ENCODE data around the gene TRPM3. TPM values are rescaled to one million over a fixed set of nuclear protein-coding genes. Genes with fewer than 3 reads are reported as not detected.

The TRPM3 gene
- total and polyA plus RNA-seq, 9 of the 15 experiments (the other 6 are each of a cell fraction or from before 2014, with no cell fraction given) = 0.04 TPM; not detected in 8

DNA sequence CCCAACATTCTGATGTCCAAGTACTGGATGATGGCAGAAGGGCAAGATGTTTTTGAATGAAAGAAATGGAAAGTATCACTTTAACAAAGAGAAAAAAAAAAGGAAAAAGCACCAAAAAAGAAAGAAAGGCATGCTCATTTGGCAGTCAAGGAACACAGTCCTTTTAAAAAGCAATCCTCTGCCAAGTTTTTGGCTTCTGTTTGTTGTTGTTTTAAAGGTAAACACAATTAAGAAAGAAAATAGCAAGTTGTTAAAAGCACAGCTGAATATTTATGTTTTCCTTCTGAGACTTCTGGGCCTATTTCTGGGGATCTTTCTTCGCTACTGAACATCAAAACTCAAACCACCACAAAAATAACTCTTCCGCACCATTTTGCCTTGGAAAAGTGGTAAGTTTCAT is 162.1 kb downstream of the TRPM3 start (continued):
- TF ChIP-seq, protein P1, sequence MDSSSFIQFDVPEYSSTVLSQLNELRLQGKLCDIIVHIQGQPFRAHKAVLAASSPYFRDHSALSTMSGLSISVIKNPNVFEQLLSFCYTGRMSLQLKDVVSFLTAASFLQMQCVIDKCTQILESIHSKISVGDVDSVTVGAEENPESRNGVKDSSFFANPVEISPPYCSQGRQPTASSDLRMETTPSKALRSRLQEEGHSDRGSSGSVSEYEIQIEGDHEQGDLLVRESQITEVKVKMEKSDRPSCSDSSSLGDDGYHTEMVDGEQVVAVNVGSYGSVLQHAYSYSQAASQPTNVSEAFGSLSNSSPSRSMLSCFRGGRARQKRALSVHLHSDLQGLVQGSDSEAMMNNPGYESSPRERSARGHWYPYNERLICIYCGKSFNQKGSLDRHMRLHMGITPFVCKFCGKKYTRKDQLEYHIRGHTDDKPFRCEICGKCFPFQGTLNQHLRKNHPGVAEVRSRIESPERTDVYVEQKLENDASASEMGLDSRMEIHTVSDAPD (CRISPR knock-in tag; IDR thresholded peaks at IDR 0.05) = no peak
- TF ChIP-seq EZH2 (IDR thresholded peaks at IDR 0.05; ENCODE audit: borderline replicate concordance, low read depth, low read length) (no peak), RBM25 (IDR thresholded peaks at IDR 0.05; ENCODE audit: low read depth, low read length, severe bottlenecking) (no peak), HDAC6 (IDR thresholded peaks at IDR 0.05; ENCODE audit: low read depth, low read length) (no peak)

DNA sequence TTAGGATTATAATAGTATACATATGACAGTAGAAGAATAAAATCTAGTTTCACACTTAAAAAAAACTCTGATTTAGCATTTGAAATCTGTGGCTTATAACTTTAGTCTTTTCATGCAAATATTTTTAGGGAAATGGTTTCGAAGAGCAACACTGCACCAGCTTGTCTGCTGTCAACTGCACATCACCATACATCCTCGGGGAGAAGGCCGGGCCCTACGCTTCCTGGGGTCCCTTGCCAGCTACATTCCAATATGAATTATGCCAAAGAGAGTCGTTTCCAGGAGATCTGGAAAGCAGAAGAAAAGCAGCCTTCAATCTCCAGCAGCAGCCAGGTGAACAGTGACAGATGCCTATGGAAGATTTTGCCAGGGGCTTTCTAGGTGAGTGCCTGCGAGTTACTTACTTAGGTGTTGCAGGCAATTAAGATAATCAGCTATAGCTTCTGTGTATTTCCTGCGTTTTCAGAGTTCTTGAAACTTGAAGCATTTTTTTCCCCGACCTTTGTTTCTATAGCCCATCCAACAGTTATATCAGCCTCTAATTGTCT is 166.8 kb downstream of the TRPM3 start:
- no peak for TF ChIP-seq JUND (IDR thresholded peaks at IDR 0.05; ENCODE audit: borderline replicate concordance, low read depth, low read length)
- TF ChIP-seq JUND (tag; IDR thresholded peaks at IDR 0.05; ENCODE audit: borderline replicate concordance, low read depth, low read length) = no peak
- TF ChIP-seq, protein P2, sequence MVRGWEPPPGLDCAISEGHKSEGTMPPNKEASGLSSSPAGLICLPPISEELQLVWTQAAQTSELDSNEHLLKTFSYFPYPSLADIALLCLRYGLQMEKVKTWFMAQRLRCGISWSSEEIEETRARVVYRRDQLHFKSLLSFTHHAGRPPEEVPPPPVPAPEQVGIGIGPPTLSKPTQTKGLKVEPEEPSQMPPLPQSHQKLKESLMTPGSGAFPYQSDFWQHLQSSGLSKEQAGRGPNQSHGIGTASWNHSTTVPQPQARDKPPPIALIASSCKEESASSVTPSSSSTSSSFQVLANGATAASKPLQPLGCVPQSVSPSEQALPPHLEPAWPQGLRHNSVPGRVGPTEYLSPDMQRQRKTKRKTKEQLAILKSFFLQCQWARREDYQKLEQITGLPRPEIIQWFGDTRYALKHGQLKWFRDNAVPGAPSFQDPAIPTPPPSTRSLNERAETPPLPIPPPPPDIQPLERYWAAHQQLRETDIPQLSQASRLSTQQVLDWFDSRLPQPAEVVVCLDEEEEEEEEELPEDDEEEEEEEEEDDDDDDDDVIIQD (CRISPR knock-in tag; IDR thresholded peaks at IDR 0.05) = no peak
- no peak for TF ChIP-seq SUPT5H (IDR thresholded peaks at IDR 0.05)
- no peak for TF ChIP-seq RHOXF2B (CRISPR knock-in tag; conservative IDR thresholded peaks at IDR 0.05)
- no peak for TF ChIP-seq SRSF1 (IDR thresholded peaks at IDR 0.05; ENCODE audit: low read depth, low read length)
- TF ChIP-seq ZNF316 (IDR thresholded peaks at IDR 0.05) = no peak
- TF ChIP-seq, protein P3, sequence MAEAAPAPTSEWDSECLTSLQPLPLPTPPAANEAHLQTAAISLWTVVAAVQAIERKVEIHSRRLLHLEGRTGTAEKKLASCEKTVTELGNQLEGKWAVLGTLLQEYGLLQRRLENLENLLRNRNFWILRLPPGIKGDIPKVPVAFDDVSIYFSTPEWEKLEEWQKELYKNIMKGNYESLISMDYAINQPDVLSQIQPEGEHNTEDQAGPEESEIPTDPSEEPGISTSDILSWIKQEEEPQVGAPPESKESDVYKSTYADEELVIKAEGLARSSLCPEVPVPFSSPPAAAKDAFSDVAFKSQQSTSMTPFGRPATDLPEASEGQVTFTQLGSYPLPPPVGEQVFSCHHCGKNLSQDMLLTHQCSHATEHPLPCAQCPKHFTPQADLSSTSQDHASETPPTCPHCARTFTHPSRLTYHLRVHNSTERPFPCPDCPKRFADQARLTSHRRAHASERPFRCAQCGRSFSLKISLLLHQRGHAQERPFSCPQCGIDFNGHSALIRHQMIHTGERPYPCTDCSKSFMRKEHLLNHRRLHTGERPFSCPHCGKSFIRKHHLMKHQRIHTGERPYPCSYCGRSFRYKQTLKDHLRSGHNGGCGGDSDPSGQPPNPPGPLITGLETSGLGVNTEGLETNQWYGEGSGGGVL (CRISPR knock-in tag; IDR thresholded peaks at IDR 0.05) = no peak
- H3K36me3 ChIP-seq (ENCODE audit: control insufficient read depth, insufficient read depth, low read length) = no peaks in the 10 kb centered on the region
- no TSS peak for BruUV-seq (replicated peaks)
- H3K27ac ChIP-seq (ENCODE audit: extremely low read depth, low read depth, low read length) = no peak overlapping the region
- intact Hi-C loops (cut with micrococcal nuclease) = no loop called here
- FAIRE-seq (no peak), ATAC-seq (no peak), DNase-seq (ENCODE audit: extremely low read depth in 1 of 4, low spot score in 3 of 4) (no peak)
- H3K4me1 ChIP-seq (replicated peaks in 1 of 2; ENCODE audit: control insufficient read depth in 2 of 2, insufficient read depth in 2 of 2, low read length in 2 of 2) = no peaks in the 10 kb centered on the region
- H3K9me3 ChIP-seq (replicated peaks; ENCODE audit: control insufficient read depth, insufficient read depth, low read depth, low read length) = no peaks in the 10 kb centered on the region
- CTCF ChIA-PET (ENCODE audit: low intra/inter-chr PET ratio) = no interaction called here
- no peaks in the 10 kb centered on the region for H4K20me1 ChIP-seq (replicated peaks; ENCODE audit: control insufficient read depth, insufficient read depth, low read length)
- no peaks in the 10 kb centered on the region for H3K27me3 ChIP-seq (ENCODE audit: control insufficient read depth in 2 of 2, insufficient read depth in 2 of 2, low read length in 2 of 2)
- 0% methylated on average over 7 of the region's 8 CpGs for WGBS (ENCODE audit: insufficient coverage, low coverage, missing lambda C conversion rate)
- in situ Hi-C loops (cut with MboI) = no loop called here
- H2AFZ ChIP-seq (ENCODE audit: low read depth, low read length) = no peak overlapping the region
- H3K4me3 ChIP-seq = no peak overlapping the region
- H3K79me2 ChIP-seq (ENCODE audit: control insufficient read depth, insufficient read depth, low read length) = no peaks in the 10 kb centered on the region
- POLR2A ChIA-PET = no interaction called here
- H3K9me1 ChIP-seq (ENCODE audit: control insufficient read depth, insufficient read depth, low read length) = no peaks in the 10 kb centered on the region
- no peak overlapping the region for H3K4me2 ChIP-seq (ENCODE audit: insufficient read depth, low read length)
- no peak overlapping the region for H3K9ac ChIP-seq (ENCODE audit: insufficient read depth in 1 of 2, low read depth in 2 of 2, low read length in 2 of 2)

Data from K562 (cell line).